Osteoblast (primary cell): ENCODE data around the gene NKIRAS2. TPM values are rescaled to one million over a fixed set of nuclear protein-coding genes. Genes with fewer than 3 reads are reported as not detected.

Experiments
- DNase-seq: peaks from one replicate; pipeline ENCODE4 v3.0.0; 2011; ENCODE audit warnings: low spot score, mixed read lengths; ENCODE audit not compliant: insufficient read length; ENCODE audit errors: missing footprints
- H2AFZ ChIP-seq: 2 replicates; pipeline ENCODE4 v1.6.0; 2011; ENCODE audit warnings: mild to moderate bottlenecking, low read length
- H3K27ac ChIP-seq: 2 replicates; pipeline ENCODE4 v1.5.1; 2011; ENCODE audit warnings: mild to moderate bottlenecking, low read depth, low read length, moderate library complexity
- H3K27me3 ChIP-seq: 2 replicates; pipeline ENCODE4 v1.6.0; 2012; ENCODE audit warnings: mild to moderate bottlenecking, control low read depth, inconsistent platforms, low read length, moderate library complexity; ENCODE audit not compliant: insufficient read depth
- H3K36me3 ChIP-seq: 2 replicates; pipeline ENCODE4 v1.5.1; 2011; ENCODE audit warnings: mild to moderate bottlenecking, low read length, control low read depth, moderate library complexity; ENCODE audit not compliant: insufficient read depth
- H3K4me1 ChIP-seq: 2 replicates; pipeline ENCODE4 v1.5.1; 2011; ENCODE audit warnings: mild to moderate bottlenecking, low read length, control low read depth, moderate library complexity; ENCODE audit not compliant: insufficient read depth
- H3K4me2 ChIP-seq: 2 replicates; pipeline ENCODE4 v1.6.0; 2011; ENCODE audit warnings: mild to moderate bottlenecking, low read length; ENCODE audit not compliant: insufficient read depth
- H3K4me3 ChIP-seq: fragments of 200-600 bp; sonication (generic); 3 replicates; pipeline ENCODE4 v1.5.1; 2012; ENCODE audit warnings: mild to moderate bottlenecking, low read length, inconsistent platforms; ENCODE audit not compliant: insufficient read depth
- H3K79me2 ChIP-seq: 2 replicates; pipeline ENCODE4 v1.6.0; 2012; ENCODE audit warnings: mild to moderate bottlenecking, low read length, control low read depth, inconsistent platforms; ENCODE audit not compliant: insufficient read depth
- H3K9me3 ChIP-seq: 2 replicates; pipeline ENCODE4 v1.5.1; 2011; ENCODE audit warnings: low read depth, low read length, control low read depth
- H4K20me1 ChIP-seq: 2 replicates; pipeline ENCODE4 v1.6.0; 2012; ENCODE audit warnings: mild to moderate bottlenecking, low read length, control low read depth; ENCODE audit not compliant: insufficient read depth
- CTCF ChIP-seq: IDR thresholded peaks from 2 replicates; pipeline ENCODE4 v1.5.1; 2011; ENCODE audit warnings: mild to moderate bottlenecking, low read depth, low read length, moderate library complexity; ENCODE audit errors: extremely low read depth
- total RNA-seq: library from RNA; depleted of rRNA; stranded (reverse); fragments of >200 nt; gene quantifications from 2 replicates; pipeline ENCODE4 v1.2.3, GENCODE V29; 2012

The NKIRAS2 gene
- total RNA-seq, 1 donor: 39.1 TPM

GRCh38 chr17:41987642-41988041 lies 32.2 kb upstream of the NKIRAS2 start:
- H3K27ac ChIP-seq: no peak overlapping the region
- H3K9me3 ChIP-seq: no peaks in the 10 kb centered on the region
- H3K4me3 ChIP-seq: no peak overlapping the region
- H2AFZ ChIP-seq: no peak overlapping the region
- peaks cover 6% of the 10 kb centered on the region for H4K20me1 ChIP-seq
- peaks cover 93% of the 10 kb centered on the region for H3K36me3 ChIP-seq
- H3K79me2 ChIP-seq: peaks cover 22% of the 10 kb centered on the region
- TF ChIP-seq CTCF: no peak
- DNase-seq: no peak
- H3K4me2 ChIP-seq: no peak overlapping the region
- H3K4me1 ChIP-seq: peaks cover 3% of the 10 kb centered on the region
- H3K27me3 ChIP-seq: no peaks in the 10 kb centered on the region

GRCh38 chr17:41988418-41988817 lies 31.5 kb upstream of the NKIRAS2 start:
- Histone ChIP-seq H3K27me3 (no peaks in the 10 kb centered on the region), H4K20me1 (peaks cover 10% of the 10 kb centered on the region), H3K4me3 (no peak overlapping the region), H3K9me3 (no peaks in the 10 kb centered on the region), H3K4me1 (peaks cover 4% of the 10 kb centered on the region), H2AFZ (no peak overlapping the region), H3K4me2 (no peak overlapping the region), H3K36me3 (peaks cover 93% of the 10 kb centered on the region), H3K27ac (no peak overlapping the region), H3K79me2 (peaks cover 22% of the 10 kb centered on the region)
- no peak for DNase-seq
- no peak for TF ChIP-seq CTCF

- H3K36me3 ChIP-seq: peaks cover 90% of the 10 kb centered on the region
Measured at GRCh38 chr17:41989702-41990419, 30.0 kb upstream of the NKIRAS2 start.

More at GRCh38 chr17:41989702-41990419, 30.0 kb upstream of the NKIRAS2 start:
- peaks cover 4% of the 10 kb centered on the region for H3K4me1 ChIP-seq
- TF ChIP-seq CTCF: no peak
- no peak for DNase-seq
- no peak overlapping the region for H3K27ac ChIP-seq
- H3K4me3 ChIP-seq: no peak overlapping the region
- H4K20me1 ChIP-seq: peaks cover 10% of the 10 kb centered on the region
- no peak overlapping the region for H2AFZ ChIP-seq
- no peaks in the 10 kb centered on the region for H3K9me3 ChIP-seq
- H3K27me3 ChIP-seq: no peaks in the 10 kb centered on the region
- H3K79me2 ChIP-seq: peaks cover 22% of the 10 kb centered on the region
- H3K4me2 ChIP-seq: no peak overlapping the region
